BJ (cell line): ENCODE measurements around the gene ST6GAL1. TPM values are rescaled to one million over a fixed set of nuclear protein-coding genes. Genes with fewer than 3 reads are reported as not detected.

ENCODE experiments used
- CTCF ChIA-PET: fragments of 350-600 bp; formaldehyde crosslinking; extraction: SDS; loops from one replicate; lab custom pipeline; 2021; ENCODE audit warnings: antibody characterized with exemption, inconsistent platforms; lab: Yijun Ruan, JAX
- POLR2A ChIA-PET: fragments of 300-600 bp; sonication (Branson Sonifier 250); formaldehyde crosslinking; extraction: SDS; loops from one replicate; lab custom pipeline; 2021; ENCODE audit warnings: antibody characterized with exemption; lab: Charles Lee
- DNase-seq: peaks from one replicate; pipeline ENCODE4 v3.0.0-alpha.2; 2011; ENCODE audit warnings: low read depth
- H3K27me3 ChIP-seq: 2 replicates; pipeline ENCODE4 v1.6.0; 2011; ENCODE audit warnings: low read length; ENCODE audit not compliant: control insufficient read depth, insufficient read depth
- H3K36me3 ChIP-seq: 2 replicates; pipeline ENCODE4 v1.5.1; 2011; ENCODE audit warnings: low read length; ENCODE audit not compliant: control insufficient read depth, insufficient read depth
- H3K4me3 ChIP-seq: 2 replicates; pipeline ENCODE4 v1.5.1; 2011; ENCODE audit warnings: low read depth, mild to moderate bottlenecking, control low read depth, low read length
- polyA plus RNA-seq: library from polyadenylated mRNA; depleted of rRNA; stranded (reverse); fragments of >200 nt; gene quantifications from 2 replicates; pipeline ENCODE4 v1.2.3, GENCODE V29; 2011; rRNA removed
- TF ChIP-seq, protein P1 (sequence below): IDR thresholded peaks from 2 replicates; pipeline ENCODE4 v1.5.1; 2011; ENCODE audit warnings: low read depth, mild to moderate bottlenecking, control low read depth, inconsistent platforms, low read length, moderate library complexity; ENCODE audit not compliant: insufficient read depth

ST6GAL1 gene
- polyA plus RNA-seq, 1 experiment, result 1.5 TPM

DNA sequence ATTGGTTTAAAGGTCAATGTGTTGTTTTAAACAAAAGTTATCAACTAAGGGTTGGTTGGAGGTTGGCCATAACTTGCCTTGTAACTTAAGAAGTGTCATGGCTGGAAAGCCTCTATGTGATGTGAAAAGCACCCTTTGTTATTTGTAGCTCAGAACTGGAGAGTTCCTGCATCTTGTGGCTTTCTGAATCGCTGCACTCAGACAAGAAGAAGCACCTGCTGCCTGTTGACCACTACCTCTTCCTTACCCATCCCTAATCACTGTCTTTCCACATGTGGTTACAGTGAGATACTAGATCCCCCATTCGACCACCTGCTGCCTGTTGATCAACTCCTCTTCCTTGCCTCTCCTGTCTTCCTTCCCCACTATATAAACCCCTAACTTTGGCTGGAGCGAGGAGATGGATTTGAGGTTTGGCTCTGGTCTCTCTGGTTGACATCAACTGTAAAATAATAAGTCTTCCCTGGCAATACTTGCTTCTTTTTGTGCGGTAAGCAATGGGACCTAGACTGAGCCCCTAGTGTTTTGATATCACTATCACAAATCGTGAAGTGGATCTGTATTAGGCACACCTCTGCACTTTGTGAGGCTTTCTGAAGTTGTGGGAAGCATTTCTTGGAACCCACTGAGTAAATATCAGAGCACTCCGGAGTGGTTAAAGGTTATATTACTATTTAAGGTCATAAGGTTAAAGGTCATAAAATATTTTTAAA lies 195.1 kb downstream of the ST6GAL1 start:
- Histone ChIP-seq H3K4me3 (no peak overlapping the region), H3K27me3 (no peaks in the 10 kb centered on the region), H3K36me3 (no peaks in the 10 kb centered on the region)
- TF ChIP-seq, protein P1, sequence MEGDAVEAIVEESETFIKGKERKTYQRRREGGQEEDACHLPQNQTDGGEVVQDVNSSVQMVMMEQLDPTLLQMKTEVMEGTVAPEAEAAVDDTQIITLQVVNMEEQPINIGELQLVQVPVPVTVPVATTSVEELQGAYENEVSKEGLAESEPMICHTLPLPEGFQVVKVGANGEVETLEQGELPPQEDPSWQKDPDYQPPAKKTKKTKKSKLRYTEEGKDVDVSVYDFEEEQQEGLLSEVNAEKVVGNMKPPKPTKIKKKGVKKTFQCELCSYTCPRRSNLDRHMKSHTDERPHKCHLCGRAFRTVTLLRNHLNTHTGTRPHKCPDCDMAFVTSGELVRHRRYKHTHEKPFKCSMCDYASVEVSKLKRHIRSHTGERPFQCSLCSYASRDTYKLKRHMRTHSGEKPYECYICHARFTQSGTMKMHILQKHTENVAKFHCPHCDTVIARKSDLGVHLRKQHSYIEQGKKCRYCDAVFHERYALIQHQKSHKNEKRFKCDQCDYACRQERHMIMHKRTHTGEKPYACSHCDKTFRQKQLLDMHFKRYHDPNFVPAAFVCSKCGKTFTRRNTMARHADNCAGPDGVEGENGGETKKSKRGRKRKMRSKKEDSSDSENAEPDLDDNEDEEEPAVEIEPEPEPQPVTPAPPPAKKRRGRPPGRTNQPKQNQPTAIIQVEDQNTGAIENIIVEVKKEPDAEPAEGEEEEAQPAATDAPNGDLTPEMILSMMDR, result no peak
- no peak for DNase-seq
- POLR2A ChIA-PET, result no interaction called here
- CTCF ChIA-PET, result interaction anchor here (0.8 to 1.3 kb wide), 3 partner anchors 9 to 39 kb away, joined by 3 to 5 read pairs (median 4); partner anchors contain the start of gene RPL39L

Other genes with a start within 250 kb of the ST6GAL1 start
- not detected in 2 replicates for gene KNG1, start 213.2 kb upstream of the ST6GAL1 start, polyA plus RNA-seq
- gene EIF4A2, start 146.9 kb upstream of the ST6GAL1 start, polyA plus RNA-seq, result 210 and 511 TPM in 2 replicates
- gene RFC4, start 124.0 kb upstream of the ST6GAL1 start, polyA plus RNA-seq, result 6.9 and 8.5 TPM in 2 replicates
- not detected in 2 replicates for gene ADIPOQ, start 87.8 kb upstream of the ST6GAL1 start, polyA plus RNA-seq
- gene RPL39L, start 209.0 kb downstream of the ST6GAL1 start, polyA plus RNA-seq, result 16.2 and 23.3 TPM in 2 replicates